HEK293 (cell line): Measurements from ENCODE around the gene SPDYE4.

ENCODE experiments used
- KLF16 ChIP-seq: fragments of 450-650 bp; formaldehyde crosslinking; IDR thresholded peaks from 2 replicates; pipeline ENCODE4 v1.5.1; 2017; ENCODE audit warnings: missing biosample characterization, missing genetic modification characterization
- ZNF76 ChIP-seq: fragments of 450-650 bp; formaldehyde crosslinking; IDR thresholded peaks from 2 replicates; pipeline ENCODE4; 2016; ENCODE audit warnings: low read depth, missing biosample characterization, missing genetic modification characterization, borderline replicate concordance
- TF ChIP-seq, protein P1 (sequence below): fragments of 450-650 bp; formaldehyde crosslinking; IDR thresholded peaks from 2 replicates; pipeline ENCODE4 v1.5.1; 2016; ENCODE audit warnings: missing biosample characterization, missing genetic modification characterization

DNA sequence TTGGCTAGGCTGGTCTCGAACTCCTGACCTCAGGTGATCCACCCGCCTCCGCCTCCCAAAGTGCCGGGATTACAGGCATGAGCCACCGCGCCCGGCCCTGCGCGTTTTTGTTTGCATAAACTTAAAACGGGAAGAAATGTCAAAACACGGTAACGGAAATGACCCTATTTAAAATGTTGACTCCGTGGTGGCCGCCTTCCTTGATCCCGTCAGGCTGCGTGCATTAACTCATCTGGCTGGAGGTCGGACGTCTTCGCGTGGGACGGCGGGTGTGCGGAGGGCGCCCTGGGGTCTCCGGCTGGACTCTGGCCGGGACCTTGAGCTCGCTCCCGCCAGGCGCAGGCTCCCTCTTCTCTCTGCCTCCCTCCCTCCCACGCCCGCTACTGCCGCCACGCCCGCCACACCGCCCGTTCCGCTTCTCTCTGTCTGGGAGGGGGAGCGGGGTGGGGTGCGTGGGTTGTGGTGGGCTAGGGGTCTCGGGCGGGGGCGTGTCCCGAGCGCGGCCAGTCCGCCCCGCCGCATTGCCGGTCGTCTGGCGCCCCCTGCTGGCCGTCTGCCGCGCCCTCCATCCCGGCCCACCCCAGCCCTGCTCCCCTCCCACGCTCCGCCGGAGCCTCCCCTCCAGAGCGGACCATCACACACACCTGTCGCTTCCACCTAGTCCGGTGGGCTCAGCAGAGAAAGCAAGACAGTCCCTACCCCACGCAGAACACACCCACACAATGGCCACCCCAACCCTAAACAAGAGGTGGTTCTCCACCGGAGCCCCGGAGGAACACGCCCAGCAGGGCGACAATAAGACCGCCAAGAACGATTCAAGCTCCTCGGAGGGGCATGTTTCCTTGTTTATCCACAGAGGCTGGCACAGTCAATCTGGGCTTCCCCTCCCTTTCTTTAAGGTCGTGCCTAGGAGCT, 12.5 kb downstream of the SPDYE4 start:
- TF ChIP-seq ZNF76 (tag by site-specific recombination) (peak; percentile 37; the same call in 1 of the 2 replicates), KLF16 (tag by site-specific recombination) (peak; percentile 89)
- TF ChIP-seq, protein P1, sequence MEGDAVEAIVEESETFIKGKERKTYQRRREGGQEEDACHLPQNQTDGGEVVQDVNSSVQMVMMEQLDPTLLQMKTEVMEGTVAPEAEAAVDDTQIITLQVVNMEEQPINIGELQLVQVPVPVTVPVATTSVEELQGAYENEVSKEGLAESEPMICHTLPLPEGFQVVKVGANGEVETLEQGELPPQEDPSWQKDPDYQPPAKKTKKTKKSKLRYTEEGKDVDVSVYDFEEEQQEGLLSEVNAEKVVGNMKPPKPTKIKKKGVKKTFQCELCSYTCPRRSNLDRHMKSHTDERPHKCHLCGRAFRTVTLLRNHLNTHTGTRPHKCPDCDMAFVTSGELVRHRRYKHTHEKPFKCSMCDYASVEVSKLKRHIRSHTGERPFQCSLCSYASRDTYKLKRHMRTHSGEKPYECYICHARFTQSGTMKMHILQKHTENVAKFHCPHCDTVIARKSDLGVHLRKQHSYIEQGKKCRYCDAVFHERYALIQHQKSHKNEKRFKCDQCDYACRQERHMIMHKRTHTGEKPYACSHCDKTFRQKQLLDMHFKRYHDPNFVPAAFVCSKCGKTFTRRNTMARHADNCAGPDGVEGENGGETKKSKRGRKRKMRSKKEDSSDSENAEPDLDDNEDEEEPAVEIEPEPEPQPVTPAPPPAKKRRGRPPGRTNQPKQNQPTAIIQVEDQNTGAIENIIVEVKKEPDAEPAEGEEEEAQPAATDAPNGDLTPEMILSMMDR: peak; percentile 90
